ENCODE measurements around the gene VASN.

VASN gene

GRCh38 chr16:4354512-4355409 lies 16.9 kb upstream of the VASN start:
- DNase-seq (ENCODE audit: low spot score) = no peak

- no peak for DNase-seq (ENCODE audit: low spot score)
Observed at GRCh38 chr16:4356820-4357219, 14.8 kb upstream of the VASN start.

GRCh38 chr16:4358236-4358635 lies 13.4 kb upstream of the VASN start:
- no peak for DNase-seq (ENCODE audit: low spot score)

- DNase-seq (ENCODE audit: low spot score) = peak; percentile 56
Observed at GRCh38 chr16:4358831-4359561, 12.7 kb upstream of the VASN start.

GRCh38 chr16:4359914-4360313 lies 11.7 kb upstream of the VASN start:
- DNase-seq (ENCODE audit: low spot score) = no peak

GRCh38 chr16:4360538-4361021 lies 11.1 kb upstream of the VASN start:
- DNase-seq (ENCODE audit: low spot score) = peak; percentile 46

- DNase-seq (ENCODE audit: low spot score) = no peak
Observed at GRCh38 chr16:4361033-4361943, 10.4 kb upstream of the VASN start.

GRCh38 chr16:4361944-4362311 lies 9.7 kb upstream of the VASN start:
- no peak for DNase-seq (ENCODE audit: low spot score)

GRCh38 chr16:4362476-4363135 lies 9.0 kb upstream of the VASN start:
- DNase-seq (ENCODE audit: low spot score) = no peak

GRCh38 chr16:4364196-4365013 lies 7.2 kb upstream of the VASN start:
- no peak for DNase-seq (ENCODE audit: low spot score)

GRCh38 chr16:4365014-4365406 lies 6.6 kb upstream of the VASN start:
- DNase-seq (ENCODE audit: low spot score) = no peak

- DNase-seq (ENCODE audit: low spot score) = no peak
Observed at GRCh38 chr16:4365615-4366014, 6.0 kb upstream of the VASN start.

GRCh38 chr16:4366016-4366415 lies 5.6 kb upstream of the VASN start:
- no peak for DNase-seq (ENCODE audit: low spot score)

- no peak for DNase-seq (ENCODE audit: low spot score)
Observed at GRCh38 chr16:4367393-4367856, 4.2 kb upstream of the VASN start.

- DNase-seq (ENCODE audit: low spot score) = peak; percentile 42
Observed at GRCh38 chr16:4369007-4369733, 2.5 kb upstream of the VASN start.

- no peak for DNase-seq (ENCODE audit: low spot score)
Observed at GRCh38 chr16:4370151-4370550, 1.5 kb upstream of the VASN start.

GRCh38 chr16:4370570-4371356 lies 885 bp upstream of the VASN start:
- DNase-seq (ENCODE audit: low spot score) = peak; percentile 39

GRCh38 chr16:4372001-4372577 lies 441 bp downstream of the VASN start:
- DNase-seq (ENCODE audit: low spot score) = no peak
